Liver (tissue), 9 donors: ENCODE data around the gene HS1BP3. TPM values are rescaled to one million over a fixed set of nuclear protein-coding genes. Genes with fewer than 3 reads are reported as not detected.

Experiments used
- DNase-seq: peaks from one replicate; pipeline ENCODE4 v3.0.0-alpha.2; 2017; ENCODE audit warnings: low spot score
- H3K27ac ChIP-seq, 2 donors: one replicate each; pipeline ENCODE4 v1.7.0; 2013; ENCODE audit warnings: inconsistent platforms in 2 of 2, low read length in 2 of 2, control low read depth in 1 of 2, low read depth in 1 of 2, mild to moderate bottlenecking in 1 of 2
- H3K27me3 ChIP-seq, 4 donors: one replicate each; pipeline versions ENCODE4 v1.6.1 to v1.7.0; 2013; ENCODE audit warnings: low read length in 3 of 4, inconsistent platforms in 1 of 4, mild to moderate bottlenecking in 1 of 4, moderate library complexity in 1 of 4; ENCODE audit not compliant: control insufficient read depth in 4 of 4, insufficient read depth in 4 of 4
- H3K36me3 ChIP-seq, 4 donors: one replicate each; pipeline versions ENCODE4 v1.6.1 to v1.7.0; 2013; ENCODE audit warnings: low read length in 3 of 4, mild to moderate bottlenecking in 3 of 4, low read depth in 1 of 4, moderate library complexity in 1 of 4; ENCODE audit not compliant: control insufficient read depth in 4 of 4, insufficient read depth in 3 of 4
- H3K4me1 ChIP-seq, 4 donors: one replicate each; pipeline versions ENCODE4 v1.6.1 to v1.7.0; 2013; ENCODE audit warnings: low read length in 3 of 4, mild to moderate bottlenecking in 3 of 4, moderate library complexity in 1 of 4; ENCODE audit not compliant: control insufficient read depth in 4 of 4, insufficient read depth in 4 of 4
- H3K4me3 ChIP-seq, 3 donors: one replicate each; pipeline versions ENCODE4 v1.6.1 to v1.7.0; 2013; ENCODE audit warnings: low read length in 3 of 3, control low read depth in 1 of 3, low read depth in 1 of 3, mild to moderate bottlenecking in 1 of 3
- H3K9ac ChIP-seq, 2 donors: one replicate each; pipeline ENCODE4 v1.7.0; 2013; ENCODE audit warnings: low read length in 2 of 2, mild to moderate bottlenecking in 2 of 2, moderate library complexity in 2 of 2, control low read depth in 1 of 2, low read depth in 1 of 2
- H3K9me3 ChIP-seq, 4 donors: one replicate each; pipeline versions ENCODE4 v1.6.1 to v1.7.0; 2013; ENCODE audit warnings: low read length in 3 of 4; ENCODE audit not compliant: control insufficient read depth in 4 of 4
- CTCF ChIP-seq: fragments of 150-350 bp; IDR thresholded peaks from 2 replicates; pipeline ENCODE4 v1.5.1; 2017; ENCODE audit warnings: improper control_type of control experiment, low read depth, low read length; ENCODE audit not compliant: missing input control
- EGR1 ChIP-seq, 2 donors: IDR thresholded peaks; 2 replicates each; pipeline ENCODE4 v1.6.1; 2016 to 2018; ENCODE audit warnings: antibody characterized with exemption in 2 of 2, low read depth in 2 of 2
- FOXA1 ChIP-seq: IDR thresholded peaks from 2 replicates; pipeline ENCODE4 v1.6.1; 2016; ENCODE audit warnings: antibody characterized with exemption
- FOXA2 ChIP-seq: IDR thresholded peaks from 2 replicates; pipeline ENCODE4 v1.6.1; 2016; ENCODE audit warnings: antibody characterized with exemption
- GABPA ChIP-seq, 2 donors: IDR thresholded peaks in 1 of 2; conservative IDR thresholded peaks in 1 of 2; 2 replicates each; pipeline ENCODE4 v1.6.1; 2016; ENCODE audit warnings: antibody characterized with exemption in 2 of 2, mild to moderate bottlenecking in 1 of 2, moderate library complexity in 1 of 2
- HNF4A ChIP-seq, 2 donors: conservative IDR thresholded peaks; 2 replicates each; pipeline ENCODE4 v1.6.1; 2016; ENCODE audit warnings: antibody characterized with exemption in 2 of 2, mild to moderate bottlenecking in 2 of 2
- HNF4G ChIP-seq: IDR thresholded peaks from 2 replicates; pipeline ENCODE4 v1.6.1; 2016; ENCODE audit warnings: antibody characterized with exemption
- JUND ChIP-seq, 2 donors: IDR thresholded peaks; 2 replicates each; pipeline ENCODE4 v1.6.1; 2016; ENCODE audit warnings: antibody characterized with exemption in 2 of 2
- MAX ChIP-seq: IDR thresholded peaks from 2 replicates; pipeline ENCODE4 v1.6.1; 2016; ENCODE audit warnings: antibody characterized with exemption
- NR2F2 ChIP-seq: IDR thresholded peaks from 2 replicates; pipeline ENCODE4 v1.6.1; 2016; ENCODE audit warnings: antibody characterized with exemption
- RAD21 ChIP-seq, 2 donors: IDR thresholded peaks; 2 replicates each; pipeline ENCODE4 v1.6.1; 2016; ENCODE audit warnings: antibody characterized with exemption in 2 of 2, mild to moderate bottlenecking in 2 of 2
- RXRA ChIP-seq, 2 donors: IDR thresholded peaks; 2 replicates each; pipeline ENCODE4 v1.6.1; 2017 to 2018; ENCODE audit warnings: antibody characterized with exemption in 2 of 2, mild to moderate bottlenecking in 1 of 2
- SP1 ChIP-seq: IDR thresholded peaks from 2 replicates; pipeline ENCODE4 v1.6.1; 2018; ENCODE audit warnings: antibody characterized with exemption, mild to moderate bottlenecking
- TAF1 ChIP-seq: conservative IDR thresholded peaks from 2 replicates; pipeline ENCODE4 v1.6.1; 2016; ENCODE audit warnings: antibody characterized with exemption, mild to moderate bottlenecking
- YY1 ChIP-seq: IDR thresholded peaks from 2 replicates; pipeline ENCODE4 v1.6.1; 2016; ENCODE audit warnings: antibody characterized with exemption, mild to moderate bottlenecking
- ZBTB33 ChIP-seq: IDR thresholded peaks from 2 replicates; pipeline ENCODE4 v1.6.1; 2016; ENCODE audit warnings: antibody characterized with exemption
- WGBS: extraction: QIAGEN DNeasy Blood & Tissue Kit; methylation state at CpG from one replicate; pipeline ENCODE4 v1.1.7; 2013; 5-methylcytosine and 5-hydroxymethylcytosine counted together
- polyA plus RNA-seq, 2 donors: library from polyadenylated mRNA; stranded (reverse) in 1 of 2; unstranded in 1 of 2; fragments of 200-250 nt in 1 of 2; fragments of >200 nt in 1 of 2; fragmentation: Nextera tagmentation in 1 of 2; extraction: Ambion mirVana in 1 of 2; gene quantifications; one replicate each; pipeline versions ENCODE4 v1.2.1 to v1.2.3, GENCODE V29; 2013 to 2015
- total RNA-seq, 2 donors: library from RNA; depleted of rRNA; stranded (reverse); fragments of >200 nt; gene quantifications; one replicate each; pipeline ENCODE4 v1.2.3, GENCODE V29; 2014
- TF ChIP-seq, protein P1 (sequence below): IDR thresholded peaks from 2 replicates; pipeline ENCODE4 v1.6.1; 2016; ENCODE audit warnings: antibody characterized with exemption, mild to moderate bottlenecking
- TF ChIP-seq, protein P2 (sequence below): IDR thresholded peaks from 2 replicates; pipeline ENCODE4 v1.6.1; 2016; ENCODE audit warnings: antibody characterized with exemption
- donor health status: healthy.
- donor health status: healthy.
- donor health status: healthy.
- donor health status: healthy.
- donor health status: healthy.

The HS1BP3 gene
- total and polyA plus RNA-seq, 4 donors, result 7.7 to 15.4 (median 10.9) TPM

DNA sequence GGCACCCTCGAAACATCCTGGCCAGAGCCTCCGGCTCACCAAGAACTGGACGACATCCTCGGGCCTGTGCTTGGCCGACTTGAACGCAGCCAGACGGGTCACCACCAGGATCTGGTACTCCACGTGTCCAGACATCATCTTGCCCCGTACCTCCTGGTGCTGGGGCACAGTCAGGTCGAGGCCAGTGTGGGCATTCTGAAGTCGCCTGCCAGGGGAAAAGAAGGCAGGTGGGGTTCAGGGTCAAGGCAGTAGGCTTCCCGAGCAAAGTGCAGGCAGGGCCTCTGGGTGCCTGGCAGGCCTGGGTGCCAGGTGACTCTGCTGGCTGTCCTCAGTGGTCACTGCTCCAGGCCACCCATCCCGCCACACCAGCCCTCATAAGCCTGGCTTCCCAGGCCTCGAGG is 5.6 kb downstream of the HS1BP3 start:
- no peak for TF ChIP-seq JUND (IDR thresholded peaks at IDR 0.05)
- TF ChIP-seq RXRA (IDR thresholded peaks at IDR 0.05), result no peak
- no peak for TF ChIP-seq HNF4G
- no peak for TF ChIP-seq MAX
- TF ChIP-seq CTCF, result no peak
- no peak for TF ChIP-seq RAD21 (IDR thresholded peaks at IDR 0.05)
- TF ChIP-seq GABPA (IDR thresholded peaks at IDR 0.05 in 1 of 2, conservative IDR thresholded peaks at IDR 0.05 in 1 of 2), result no peak
- no peak for TF ChIP-seq SP1
- TF ChIP-seq EGR1 (IDR thresholded peaks at IDR 0.05; ENCODE audit: low read depth in 2 of 2), result no peak
- TF ChIP-seq YY1, result no peak
- TF ChIP-seq TAF1, result no peak
- no peak for TF ChIP-seq HNF4A (conservative IDR thresholded peaks at IDR 0.05)
- no peak for TF ChIP-seq NR2F2
- TF ChIP-seq FOXA1, result no peak
- no peak for TF ChIP-seq ZBTB33
- no peak for TF ChIP-seq FOXA2
- TF ChIP-seq, protein P1, sequence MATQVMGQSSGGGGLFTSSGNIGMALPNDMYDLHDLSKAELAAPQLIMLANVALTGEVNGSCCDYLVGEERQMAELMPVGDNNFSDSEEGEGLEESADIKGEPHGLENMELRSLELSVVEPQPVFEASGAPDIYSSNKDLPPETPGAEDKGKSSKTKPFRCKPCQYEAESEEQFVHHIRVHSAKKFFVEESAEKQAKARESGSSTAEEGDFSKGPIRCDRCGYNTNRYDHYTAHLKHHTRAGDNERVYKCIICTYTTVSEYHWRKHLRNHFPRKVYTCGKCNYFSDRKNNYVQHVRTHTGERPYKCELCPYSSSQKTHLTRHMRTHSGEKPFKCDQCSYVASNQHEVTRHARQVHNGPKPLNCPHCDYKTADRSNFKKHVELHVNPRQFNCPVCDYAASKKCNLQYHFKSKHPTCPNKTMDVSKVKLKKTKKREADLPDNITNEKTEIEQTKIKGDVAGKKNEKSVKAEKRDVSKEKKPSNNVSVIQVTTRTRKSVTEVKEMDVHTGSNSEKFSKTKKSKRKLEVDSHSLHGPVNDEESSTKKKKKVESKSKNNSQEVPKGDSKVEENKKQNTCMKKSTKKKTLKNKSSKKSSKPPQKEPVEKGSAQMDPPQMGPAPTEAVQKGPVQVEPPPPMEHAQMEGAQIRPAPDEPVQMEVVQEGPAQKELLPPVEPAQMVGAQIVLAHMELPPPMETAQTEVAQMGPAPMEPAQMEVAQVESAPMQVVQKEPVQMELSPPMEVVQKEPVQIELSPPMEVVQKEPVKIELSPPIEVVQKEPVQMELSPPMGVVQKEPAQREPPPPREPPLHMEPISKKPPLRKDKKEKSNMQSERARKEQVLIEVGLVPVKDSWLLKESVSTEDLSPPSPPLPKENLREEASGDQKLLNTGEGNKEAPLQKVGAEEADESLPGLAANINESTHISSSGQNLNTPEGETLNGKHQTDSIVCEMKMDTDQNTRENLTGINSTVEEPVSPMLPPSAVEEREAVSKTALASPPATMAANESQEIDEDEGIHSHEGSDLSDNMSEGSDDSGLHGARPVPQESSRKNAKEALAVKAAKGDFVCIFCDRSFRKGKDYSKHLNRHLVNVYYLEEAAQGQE, result no peak
- TF ChIP-seq, protein P2, sequence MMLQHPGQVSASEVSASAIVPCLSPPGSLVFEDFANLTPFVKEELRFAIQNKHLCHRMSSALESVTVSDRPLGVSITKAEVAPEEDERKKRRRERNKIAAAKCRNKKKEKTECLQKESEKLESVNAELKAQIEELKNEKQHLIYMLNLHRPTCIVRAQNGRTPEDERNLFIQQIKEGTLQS, result no peak
- WGBS, result 92% methylated on average over 14 of the region's 14 CpGs
- no peak for DNase-seq

More for the DNA sequence above, 5.6 kb downstream of the HS1BP3 start:
- peaks cover 8 to 31% (median 24%) of the 10 kb centered on the region in 4 donors for H3K4me1 ChIP-seq
- no peak overlapping the region for H3K27ac ChIP-seq
- H3K4me3 ChIP-seq, result no peak overlapping the region
- no peaks in the 10 kb centered on the region for H3K27me3 ChIP-seq
- H3K36me3 ChIP-seq, result peaks cover 0 to 11% (median 6%) of the 10 kb centered on the region in 4 donors
- no peak overlapping the region for H3K9ac ChIP-seq
- H3K9me3 ChIP-seq, result no peaks in the 10 kb centered on the region
